HG03442 (cell line): Measurements from ENCODE around the gene SMIM27.
"Not testable (repeated sequence)": the region's sequence is repeated elsewhere in the genome, so short reads cannot be mapped to it uniquely, and the experiment has no call there.

Source experiments
- ATAC-seq: cut with Tn5 transposase; IDR thresholded peaks from one replicate; pipeline ENCODE4 v1.9.1; 2021; ENCODE audit warnings: mild to moderate bottlenecking, moderate library complexity; ENCODE audit not compliant: unreplicated experiment

SMIM27 gene

DNA sequence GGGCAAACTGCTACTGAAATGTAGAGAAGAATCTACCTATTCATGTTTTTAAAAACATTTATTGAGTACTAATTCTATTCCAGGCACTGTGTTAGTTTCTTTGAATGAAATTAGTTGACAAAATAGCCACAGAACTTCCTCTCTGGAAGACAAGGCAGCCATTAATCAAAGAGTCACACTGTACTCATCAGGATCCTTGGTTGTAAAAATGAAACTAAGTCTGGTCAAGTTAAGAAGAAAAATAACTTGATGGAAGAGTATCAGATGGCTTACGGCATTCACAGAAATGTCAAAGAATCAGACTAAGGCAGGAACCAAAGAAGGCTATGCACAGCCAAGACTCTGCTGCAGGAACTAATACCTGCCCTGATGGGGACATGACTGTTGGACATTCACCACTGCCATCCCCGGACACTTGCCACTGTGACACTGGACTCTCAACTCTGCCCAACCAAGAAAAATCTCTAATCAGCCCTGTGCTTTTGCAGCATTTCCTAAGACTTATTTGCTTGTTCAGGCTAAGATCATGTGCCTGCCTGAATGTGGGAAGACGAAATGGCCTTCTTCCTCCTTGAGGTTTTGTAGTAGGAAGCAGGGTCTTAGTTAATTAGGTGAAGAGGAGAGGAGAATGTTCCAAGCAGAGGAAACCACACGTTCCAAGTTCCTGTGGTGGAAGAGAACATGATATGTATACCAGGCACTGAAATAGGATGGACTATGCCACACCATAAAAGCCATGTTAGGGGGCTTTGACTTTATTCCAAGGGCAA is 44.2 kb downstream of the SMIM27 start:
- ATAC-seq = no peak

GRCh38 chr9:32596936-32597335 is 44.8 kb downstream of the SMIM27 start:
- no peak for ATAC-seq

DNA sequence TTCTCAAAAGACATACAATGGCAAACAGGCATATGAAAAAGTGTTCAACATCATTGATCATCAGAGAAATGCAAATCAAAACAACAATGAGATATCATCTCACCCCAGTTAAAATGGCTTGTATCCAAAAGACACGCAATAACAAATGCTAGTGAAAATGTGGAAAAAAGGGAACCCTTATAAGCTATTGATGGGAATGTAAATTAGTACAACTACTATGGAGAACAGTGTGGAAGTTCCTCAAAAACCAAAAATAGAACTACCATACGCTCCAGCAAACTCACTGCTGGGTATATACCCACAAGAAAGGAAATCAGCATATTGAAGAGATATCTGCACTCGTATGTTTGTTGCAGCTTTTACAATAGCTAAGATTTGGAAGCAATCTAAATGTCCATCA is 46.9 kb downstream of the SMIM27 start:
- not testable (repeated sequence) for ATAC-seq
